ENCODE results near the gene SERPINA12. TPM values are rescaled to one million over a fixed set of nuclear protein-coding genes. Genes with fewer than 3 reads are reported as not detected.

The SERPINA12 gene
- total RNA-seq, 1 donor from 2014 or later = not detected

DNA sequence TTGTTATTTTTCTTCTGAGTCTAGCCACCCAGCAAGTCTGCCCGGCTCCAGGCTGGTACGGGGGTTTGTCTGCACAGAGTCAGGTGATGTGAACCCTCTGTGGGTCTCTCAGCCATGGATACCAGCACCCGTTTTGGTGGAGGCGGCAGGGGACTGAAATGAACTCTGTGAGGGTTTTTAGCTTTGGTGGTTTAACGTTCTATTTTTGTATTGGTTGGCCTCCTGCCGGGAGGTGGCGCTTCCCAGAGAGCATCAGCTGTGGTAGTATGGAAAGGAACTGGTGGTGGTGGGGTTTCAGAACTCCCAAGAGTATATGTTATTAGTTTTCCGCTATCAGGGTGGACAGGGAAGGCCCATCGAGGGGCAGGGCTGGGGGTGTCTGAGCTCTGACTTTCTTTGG lies 46.7 kb upstream of the SERPINA12 start:
- Mint-ChIP-seq H3K9me3 (ENCODE audit: unreplicated experiment) (peaks cover 6% of the 10 kb centered on the region), H3K36me3 (ENCODE audit: low read depth, unreplicated experiment) (no peaks in the 10 kb centered on the region), H3K27ac (ENCODE audit: unreplicated experiment) (no peak overlapping the region), H3K4me1 (ENCODE audit: low read depth, unreplicated experiment) (no peaks in the 10 kb centered on the region), H3K4me3 (ENCODE audit: unreplicated experiment) (no peak overlapping the region), H3K27me3 (ENCODE audit: low read depth, unreplicated experiment) (peaks cover 6% of the 10 kb centered on the region)
- no peak overlapping the region for H2AFZ ChIP-seq (ENCODE audit: low read depth, low read length)
- H3K79me2 ChIP-seq (ENCODE audit: insufficient read depth, low read length) = no peaks in the 10 kb centered on the region
- no peak overlapping the region for H3K4me3 ChIP-seq (ENCODE audit: insufficient read depth, low read depth, low read length)
- TF ChIP-seq EZH2 (IDR thresholded peaks at IDR 0.05; ENCODE audit: insufficient read depth, low read length) (no peak), CTCF (IDR thresholded peaks at IDR 0.05; ENCODE audit: insufficient read depth, low read depth, low read length) (no peak)
- no peaks in the 10 kb centered on the region for H3K36me3 ChIP-seq (ENCODE audit: insufficient read depth, low read length)
- no peaks in the 10 kb centered on the region for H3K27me3 ChIP-seq (ENCODE audit: insufficient read depth, low read length)
- H3K4me2 ChIP-seq (ENCODE audit: low read length) = no peak overlapping the region
- DNase-seq (ENCODE audit: low read depth) (no peak), FAIRE-seq (no peak)
- no peaks in the 10 kb centered on the region for H3K9me3 ChIP-seq (ENCODE audit: insufficient read depth, low read depth, low read length)
- H3K9ac ChIP-seq (ENCODE audit: low read length) = no peak overlapping the region
- no peaks in the 10 kb centered on the region for H4K20me1 ChIP-seq (ENCODE audit: insufficient read depth, low read length)
- H3K4me1 ChIP-seq (ENCODE audit: insufficient read depth, low read length) = no peaks in the 10 kb centered on the region
- no peak overlapping the region for H3K27ac ChIP-seq (ENCODE audit: low read depth, low read length)

- no peak for FAIRE-seq
- H3K9me3 Mint-ChIP-seq (ENCODE audit: unreplicated experiment) = peaks cover 17% of the 10 kb centered on the region
- no peaks in the 10 kb centered on the region for H3K4me1 ChIP-seq (ENCODE audit: insufficient read depth, low read length)
- H3K4me1 Mint-ChIP-seq (ENCODE audit: low read depth, unreplicated experiment) = no peaks in the 10 kb centered on the region
- H3K79me2 ChIP-seq (ENCODE audit: insufficient read depth, low read length) = no peaks in the 10 kb centered on the region
- H3K27me3 ChIP-seq (ENCODE audit: insufficient read depth, low read length) = no peaks in the 10 kb centered on the region
- no peak overlapping the region for H3K4me2 ChIP-seq (ENCODE audit: low read length)
- H3K27ac ChIP-seq (ENCODE audit: low read depth, low read length) = no peak overlapping the region
- H2AFZ ChIP-seq (ENCODE audit: low read depth, low read length) = no peak overlapping the region
- no peak overlapping the region for H3K4me3 ChIP-seq (ENCODE audit: insufficient read depth, low read depth, low read length)
- H3K9ac ChIP-seq (ENCODE audit: low read length) = no peak overlapping the region
- H3K9me3 ChIP-seq (ENCODE audit: insufficient read depth, low read depth, low read length) = no peaks in the 10 kb centered on the region
- no peak for DNase-seq (ENCODE audit: low read depth)
- no peaks in the 10 kb centered on the region for H3K36me3 Mint-ChIP-seq (ENCODE audit: low read depth, unreplicated experiment)
- peaks cover 16% of the 10 kb centered on the region for H3K27me3 Mint-ChIP-seq (ENCODE audit: low read depth, unreplicated experiment)
- H3K36me3 ChIP-seq (ENCODE audit: insufficient read depth, low read length) = no peaks in the 10 kb centered on the region
- no peak overlapping the region for H3K27ac Mint-ChIP-seq (ENCODE audit: unreplicated experiment)
- no peak for TF ChIP-seq CTCF (IDR thresholded peaks at IDR 0.05; ENCODE audit: insufficient read depth, low read depth, low read length)
- TF ChIP-seq EZH2 (IDR thresholded peaks at IDR 0.05; ENCODE audit: insufficient read depth, low read length) = no peak
- no peak overlapping the region for H3K4me3 Mint-ChIP-seq (ENCODE audit: unreplicated experiment)
- no peaks in the 10 kb centered on the region for H4K20me1 ChIP-seq (ENCODE audit: insufficient read depth, low read length)
These were observed 40.8 kb upstream of the SERPINA12 start for GRCh38 chr14:94550041-94550440.

- no peaks in the 10 kb centered on the region for H3K36me3 ChIP-seq (ENCODE audit: insufficient read depth, low read length)
- no peak for FAIRE-seq
- H3K9me3 Mint-ChIP-seq (ENCODE audit: unreplicated experiment) = peaks cover 17% of the 10 kb centered on the region
These were observed 40.0 kb upstream of the SERPINA12 start for GRCh38 chr14:94548999-94549985.

More at GRCh38 chr14:94548999-94549985, 40.0 kb upstream of the SERPINA12 start:
- no peaks in the 10 kb centered on the region for H3K27me3 ChIP-seq (ENCODE audit: insufficient read depth, low read length)
- H4K20me1 ChIP-seq (ENCODE audit: insufficient read depth, low read length) = no peaks in the 10 kb centered on the region
- Mint-ChIP-seq H3K36me3 (ENCODE audit: low read depth, unreplicated experiment) (no peaks in the 10 kb centered on the region), H3K27me3 (ENCODE audit: low read depth, unreplicated experiment) (peaks cover 16% of the 10 kb centered on the region), H3K4me3 (ENCODE audit: unreplicated experiment) (no peak overlapping the region), H3K4me1 (ENCODE audit: low read depth, unreplicated experiment) (no peaks in the 10 kb centered on the region), H3K27ac (ENCODE audit: unreplicated experiment) (no peak overlapping the region)
- no peak overlapping the region for H3K9ac ChIP-seq (ENCODE audit: low read length)
- no peaks in the 10 kb centered on the region for H3K9me3 ChIP-seq (ENCODE audit: insufficient read depth, low read depth, low read length)
- H3K27ac ChIP-seq (ENCODE audit: low read depth, low read length) = no peak overlapping the region
- no peak overlapping the region for H3K4me2 ChIP-seq (ENCODE audit: low read length)
- no peaks in the 10 kb centered on the region for H3K79me2 ChIP-seq (ENCODE audit: insufficient read depth, low read length)
- peak; percentile 81 for TF ChIP-seq CTCF (IDR thresholded peaks at IDR 0.05; ENCODE audit: insufficient read depth, low read depth, low read length)
- no peak for TF ChIP-seq EZH2 (IDR thresholded peaks at IDR 0.05; ENCODE audit: insufficient read depth, low read length)
- peak overlapping the region; percentile 55 for H2AFZ ChIP-seq (ENCODE audit: low read depth, low read length)
- peak; percentile 18 for DNase-seq (ENCODE audit: low read depth)
- no peaks in the 10 kb centered on the region for H3K4me1 ChIP-seq (ENCODE audit: insufficient read depth, low read length)
- no peak overlapping the region for H3K4me3 ChIP-seq (ENCODE audit: insufficient read depth, low read depth, low read length)
